WTC11 (cell line): ENCODE data around the gene UBE2D2.

Experiments
- CTCF ChIP-seq: fragments of 200-600 bp; IDR thresholded peaks from 2 replicates; pipeline ENCODE4 v1.8.0; 2022; ENCODE audit warnings: antibody characterized with exemption
- FOXJ3 ChIP-seq: sonication (generic); formaldehyde crosslinking; IDR thresholded peaks from 2 replicates; pipeline ENCODE4 v1.9.0; 2021; ENCODE audit warnings: missing genetic modification reagents, mild to moderate bottlenecking, borderline replicate concordance
- FOXK1 ChIP-seq: sonication (generic); formaldehyde crosslinking; IDR thresholded peaks from 2 replicates; pipeline ENCODE4 v1.8.0; 2022; ENCODE audit warnings: mild to moderate bottlenecking, moderate library complexity, missing genetic modification reagents
- MAX ChIP-seq: sonication (generic); formaldehyde crosslinking; IDR thresholded peaks from 2 replicates; pipeline ENCODE4 v1.8.0; 2022; ENCODE audit warnings: mild to moderate bottlenecking, missing genetic modification reagents
- SMAD4 ChIP-seq: sonication (generic); formaldehyde crosslinking; IDR thresholded peaks from 2 replicates; pipeline ENCODE4 v1.8.0; 2022; ENCODE audit warnings: mild to moderate bottlenecking, missing genetic modification reagents
- TP53 ChIP-seq: sonication (generic); formaldehyde crosslinking; IDR thresholded peaks from 2 replicates; pipeline ENCODE4 v1.8.1; 2023; ENCODE audit warnings: mild to moderate bottlenecking, missing genetic modification reagents
- ZNF232 ChIP-seq: sonication (generic); formaldehyde crosslinking; IDR thresholded peaks from 2 replicates; pipeline ENCODE4 v1.8.0; 2022; ENCODE audit warnings: mild to moderate bottlenecking, missing genetic modification reagents
- ZNF416 ChIP-seq: fragments of 250-450 bp; sonication (Bioruptor Pico); IDR thresholded peaks from 2 replicates; pipeline ENCODE4 v1.9.0; 2021; ENCODE audit warnings: mild to moderate bottlenecking, inconsistent platforms

GRCh38 chr5:139578325-139578724 lies 17.2 kb downstream of the UBE2D2 start:
- TF ChIP-seq ZNF416 (no peak), MAX (CRISPR knock-in tag) (no peak), FOXK1 (CRISPR knock-in tag) (no peak), CTCF (no peak), SMAD4 (CRISPR knock-in tag) (no peak), FOXJ3 (CRISPR knock-in tag) (no peak), ZNF232 (CRISPR knock-in tag) (no peak), TP53 (CRISPR knock-in tag) (no peak)
